ENCODE results near the gene ATP6V0D1. TPM values are rescaled to one million over a fixed set of nuclear protein-coding genes. Genes with fewer than 3 reads are reported as not detected.

The ATP6V0D1 gene
- total RNA-seq, 6 donors from 2014 or later: 69.1 to 221 (median 147) TPM

DNA sequence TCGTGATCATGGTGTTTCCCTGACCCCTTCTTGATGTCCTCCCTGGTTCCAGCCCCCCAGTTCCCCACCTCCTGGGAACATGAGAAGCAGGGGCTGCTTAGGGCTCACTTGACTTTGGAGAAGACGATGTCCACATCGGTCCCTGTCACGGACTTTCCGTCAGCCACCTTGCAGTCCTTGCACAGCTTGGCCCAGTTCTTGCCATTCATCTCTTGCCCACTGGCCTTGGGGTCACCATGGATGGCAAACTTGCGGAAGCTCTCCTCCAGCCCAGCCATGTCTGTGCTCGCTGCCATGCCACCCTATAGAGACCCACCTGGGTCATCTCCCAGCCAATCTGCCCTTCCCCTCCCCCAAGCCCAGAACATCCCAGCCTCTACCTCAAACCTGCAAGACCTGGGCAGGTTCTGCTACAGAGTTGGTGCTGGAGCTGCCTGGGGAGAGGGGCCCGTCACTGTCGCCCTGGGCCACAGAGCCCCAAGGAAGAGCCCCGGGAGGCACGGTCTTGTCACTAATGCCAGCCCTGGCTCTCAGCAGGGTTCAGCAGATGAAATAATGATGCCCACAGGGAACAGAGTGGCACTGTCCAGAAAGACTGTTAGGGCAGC lies 90.0 kb downstream of the ATP6V0D1 start:
- 82 to 89% methylated on average over 7 to 11 of the region's 11 CpGs for WGBS, 2 donors
- peaks cover 35 to 59% (median 50%) of the 10 kb centered on the region in 4 donors for H3K4me1 ChIP-seq
- TF ChIP-seq POLR2A (IDR thresholded peaks at IDR 0.05) (no peak), EP300 (IDR thresholded peaks at IDR 0.05) (no peak), POLR2AphosphoS5 (IDR thresholded peaks at IDR 0.05) (no peak)
- TF ChIP-seq, protein P1, sequence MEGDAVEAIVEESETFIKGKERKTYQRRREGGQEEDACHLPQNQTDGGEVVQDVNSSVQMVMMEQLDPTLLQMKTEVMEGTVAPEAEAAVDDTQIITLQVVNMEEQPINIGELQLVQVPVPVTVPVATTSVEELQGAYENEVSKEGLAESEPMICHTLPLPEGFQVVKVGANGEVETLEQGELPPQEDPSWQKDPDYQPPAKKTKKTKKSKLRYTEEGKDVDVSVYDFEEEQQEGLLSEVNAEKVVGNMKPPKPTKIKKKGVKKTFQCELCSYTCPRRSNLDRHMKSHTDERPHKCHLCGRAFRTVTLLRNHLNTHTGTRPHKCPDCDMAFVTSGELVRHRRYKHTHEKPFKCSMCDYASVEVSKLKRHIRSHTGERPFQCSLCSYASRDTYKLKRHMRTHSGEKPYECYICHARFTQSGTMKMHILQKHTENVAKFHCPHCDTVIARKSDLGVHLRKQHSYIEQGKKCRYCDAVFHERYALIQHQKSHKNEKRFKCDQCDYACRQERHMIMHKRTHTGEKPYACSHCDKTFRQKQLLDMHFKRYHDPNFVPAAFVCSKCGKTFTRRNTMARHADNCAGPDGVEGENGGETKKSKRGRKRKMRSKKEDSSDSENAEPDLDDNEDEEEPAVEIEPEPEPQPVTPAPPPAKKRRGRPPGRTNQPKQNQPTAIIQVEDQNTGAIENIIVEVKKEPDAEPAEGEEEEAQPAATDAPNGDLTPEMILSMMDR (IDR thresholded peaks at IDR 0.05): no peak

DNA sequence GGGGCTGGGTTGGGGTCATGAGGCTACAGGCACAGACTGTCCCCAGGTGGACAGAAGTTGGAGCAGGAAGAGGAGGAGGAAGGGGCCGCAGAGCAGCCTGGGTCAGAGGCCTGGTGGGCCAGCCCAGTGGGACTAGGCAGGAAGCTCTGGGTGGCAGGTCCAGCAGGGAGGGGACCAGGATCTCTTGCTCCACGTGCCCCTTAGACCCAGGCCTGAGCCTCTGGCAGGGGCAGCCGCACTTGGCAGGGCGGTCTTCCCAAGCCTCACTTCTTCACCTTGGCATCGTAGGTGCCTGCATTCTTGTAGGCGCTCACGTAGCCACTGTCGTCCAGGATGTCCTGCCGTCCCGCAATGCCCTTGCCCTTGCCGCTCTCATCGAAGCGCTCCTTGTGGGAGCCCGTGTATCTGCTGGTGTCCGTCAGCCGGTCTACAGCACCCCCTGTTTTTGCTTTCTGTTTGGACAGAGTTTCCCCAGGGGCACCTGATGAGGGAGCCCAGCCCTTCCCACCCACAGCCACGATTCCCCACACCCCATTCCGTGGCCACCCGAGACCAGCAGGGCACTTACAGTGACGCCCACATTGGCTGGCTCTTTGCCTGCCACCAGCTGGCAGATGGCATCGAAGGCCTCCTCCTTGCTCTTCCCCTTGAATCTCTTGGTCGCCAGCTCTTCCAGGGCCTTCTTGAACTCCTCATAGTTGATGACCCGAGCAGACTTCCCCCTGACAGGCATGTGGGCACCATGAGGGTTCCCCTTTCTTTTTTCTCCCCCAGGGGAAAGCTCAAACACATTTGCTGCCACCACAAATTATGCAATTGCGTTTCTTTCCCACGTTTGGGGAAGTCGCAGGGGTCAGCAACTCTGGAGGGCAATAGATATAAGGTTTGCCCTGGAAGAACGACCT lies 90.8 kb downstream of the ATP6V0D1 start:
- Histone ChIP-seq H3K27me3 (peaks cover 0 to 13% (median 2%) of the 10 kb centered on the region in 4 donors), H3K4me1 (peaks cover 27 to 52% (median 42%) of the 10 kb centered on the region in 4 donors), H3K36me3 (no peaks in the 10 kb centered on the region), H3K4me3 (no peak overlapping the region), H3K9me3 (no peaks in the 10 kb centered on the region), H3K27ac (peak overlapping the region; percentile 7 to 35 (median 18))
- 72 to 75% methylated on average over 23 to 27 of the region's 27 CpGs for WGBS, 2 donors
- TF ChIP-seq, protein P1 (IDR thresholded peaks at IDR 0.05): no peak
- peak in 1 of 4 donors; percentile 5 for TF ChIP-seq POLR2A (IDR thresholded peaks at IDR 0.05)
- ATAC-seq (ENCODE audit: low FRiP score in 2 of 2) (peak in 1 of 2 donors; percentile 44), DNase-seq (peak; percentile 57 to 61)

More for the DNA sequence above, 90.0 kb downstream of the ATP6V0D1 start:
- Histone ChIP-seq H3K9me3 (no peaks in the 10 kb centered on the region), H3K27ac (peak overlapping the region; percentile 19 to 49 (median 26)), H3K36me3 (no peaks in the 10 kb centered on the region), H3K4me3 (peak overlapping the region in 1 of 4 donors; percentile 65), H3K27me3 (peaks cover 0 to 13% (median 2%) of the 10 kb centered on the region in 4 donors)
- no peak for ATAC-seq (ENCODE audit: low FRiP score in 2 of 2)
- no peak for DNase-seq

DNA sequence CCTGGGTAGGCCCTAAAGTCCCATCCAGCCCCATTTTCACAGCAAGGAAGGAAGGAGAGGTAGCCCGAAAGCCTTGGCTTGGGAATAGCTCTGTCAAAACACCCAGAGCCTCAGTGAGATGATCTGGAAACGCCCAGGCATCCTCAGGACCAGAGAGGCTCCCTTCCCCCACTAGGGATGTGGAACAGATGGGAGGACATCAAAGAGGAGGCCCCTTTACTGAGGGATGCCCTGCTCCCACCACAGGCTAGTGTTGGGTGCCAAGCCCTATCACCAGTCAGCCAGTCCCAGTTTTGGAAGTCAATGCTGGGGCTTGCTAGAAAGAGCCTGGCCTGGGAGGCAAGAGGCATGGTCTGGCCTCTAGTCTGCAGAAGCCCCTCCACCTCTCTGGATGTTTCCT lies 92.4 kb downstream of the ATP6V0D1 start:
- Histone ChIP-seq H3K4me3 (no peak overlapping the region), H3K4me1 (peaks cover 21 to 36% (median 31%) of the 10 kb centered on the region in 4 donors), H3K27me3 (peaks cover 0 to 3% (median under 1%) of the 10 kb centered on the region in 4 donors), H3K9me3 (no peaks in the 10 kb centered on the region), H3K27ac (no peak overlapping the region), H3K36me3 (no peaks in the 10 kb centered on the region)
- 83% methylated on average over 2 of the region's 2 CpGs; no CpG with 5 or more reads in 1 of the 2 donors for WGBS, 2 donors
- TF ChIP-seq EP300 (IDR thresholded peaks at IDR 0.05) (no peak), POLR2AphosphoS5 (IDR thresholded peaks at IDR 0.05) (no peak), POLR2A (IDR thresholded peaks at IDR 0.05) (no peak)
- TF ChIP-seq, protein P1 (IDR thresholded peaks at IDR 0.05): no peak
- DNase-seq (no peak), ATAC-seq (ENCODE audit: low FRiP score in 2 of 2) (no peak)

DNA sequence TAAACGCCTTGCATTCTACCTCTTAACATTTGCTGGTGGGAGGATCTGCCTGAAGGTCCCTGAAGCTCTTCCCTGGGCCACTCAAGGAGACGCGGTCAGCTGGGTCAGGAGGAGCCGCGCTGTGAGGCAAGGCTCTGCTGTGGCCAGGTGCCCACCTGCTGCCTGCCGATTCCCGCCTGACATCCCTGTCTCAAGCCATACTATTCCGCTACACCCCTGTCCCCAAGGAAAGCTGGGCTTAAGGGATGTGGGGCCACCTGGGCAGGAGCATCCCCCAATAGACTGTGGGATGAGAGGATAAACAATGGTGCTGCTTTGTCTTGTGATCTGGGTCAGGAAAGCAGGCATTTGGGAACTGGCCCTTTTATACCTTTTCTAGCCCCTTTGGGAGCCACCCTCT lies 92.8 kb downstream of the ATP6V0D1 start:
- Histone ChIP-seq H3K27ac (no peak overlapping the region), H3K4me3 (no peak overlapping the region), H3K36me3 (no peaks in the 10 kb centered on the region), H3K27me3 (no peaks in the 10 kb centered on the region), H3K9me3 (no peaks in the 10 kb centered on the region), H3K4me1 (peaks cover 20 to 32% (median 27%) of the 10 kb centered on the region in 4 donors)
- no peak for TF ChIP-seq POLR2A (IDR thresholded peaks at IDR 0.05)
- TF ChIP-seq EP300 (IDR thresholded peaks at IDR 0.05): no peak
- TF ChIP-seq, protein P1 (IDR thresholded peaks at IDR 0.05): no peak
- no peak for TF ChIP-seq POLR2AphosphoS5 (IDR thresholded peaks at IDR 0.05)
- ATAC-seq (ENCODE audit: low FRiP score in 2 of 2): no peak
- WGBS, 2 donors: 81 to 95% methylated on average over 6 to 8 of the region's 8 CpGs
- DNase-seq: peak in 1 of 2 donors; percentile 38

Small RNAs within 50 kb of the gene (small RNA-seq; reads per million reads assigned to genes)
- gene RNU1-123P: 0 reads per million in 4 donors

Other genes with a start within 250 kb of the ATP6V0D1 start
- gene FHOD1, start 233.7 kb downstream of the ATP6V0D1 start, total RNA-seq: 100 to 1,000 TPM in 2 of 6 donors, 10 to 100 TPM in 4; 26.0 to 310 (median 91.0) TPM
- 10 to 100 TPM in 1 of 6 donors, 1 to 10 TPM in 4, under 1 TPM in 1; 0.76 to 28.3 (median 4.1) TPM for gene SLC9A5, start 232.2 kb downstream of the ATP6V0D1 start, total RNA-seq
- 10 to 100 TPM; 13.4 to 39.8 (median 16.5) TPM for gene PLEKHG4, start 201.6 kb downstream of the ATP6V0D1 start, total RNA-seq
- gene KCTD19, start 154.4 kb downstream of the ATP6V0D1 start, total RNA-seq: under 1 TPM in 3 of 6 donors, not detected in 3; under 0.01 to 0.31 (median 0.17) TPM
- gene LRRC36, start 154.3 kb downstream of the ATP6V0D1 start, total RNA-seq: 100 to 1,000 TPM in 1 of 6 donors, 10 to 100 TPM in 4, 1 to 10 TPM in 1; 5.9 to 110 (median 22.8) TPM
- gene TPPP3, start 87.7 kb downstream of the ATP6V0D1 start, total RNA-seq: 100 to 1,000 TPM in 4 of 6 donors, 10 to 100 TPM in 2; 40.0 to 167 (median 112) TPM
- gene ZDHHC1, start 64.7 kb downstream of the ATP6V0D1 start, total RNA-seq: 10 to 100 TPM; 14.7 to 49.2 (median 21.4) TPM
- gene HSD11B2, start 50.0 kb downstream of the ATP6V0D1 start, total RNA-seq: 1 to 10 TPM in 5 of 6 donors, under 1 TPM in 1; 0.78 to 5.0 (median 1.6) TPM
- gene AGRP, start 2.4 kb upstream of the ATP6V0D1 start, total RNA-seq: 1 to 10 TPM in 3 of 6 donors, not detected in 3; 3.5 to 7.6 (median 3.8) TPM
- gene RIPOR1, start 47.7 kb upstream of the ATP6V0D1 start, total RNA-seq: 100 to 1,000 TPM in 4 of 6 donors, 10 to 100 TPM in 2; 76.9 to 183 (median 113) TPM
- 10 to 100 TPM; 29.7 to 42.6 (median 34.2) TPM for gene CTCF, start 81.4 kb upstream of the ATP6V0D1 start, total RNA-seq
- gene CARMIL2, start 164.0 kb upstream of the ATP6V0D1 start, total RNA-seq: 10 to 100 TPM in 1 of 6 donors, 1 to 10 TPM in 5; 1.8 to 55.5 (median 4.0) TPM
- gene ACD, start 179.1 kb upstream of the ATP6V0D1 start, total RNA-seq: 10 to 100 TPM; 15.8 to 25.1 (median 18.8) TPM
- gene PARD6A, start 179.8 kb upstream of the ATP6V0D1 start, total RNA-seq: 1 to 10 TPM; 2.1 to 9.3 (median 6.6) TPM
- 10 to 100 TPM; 18.2 to 50.3 (median 28.5) TPM for gene ENKD1, start 185.6 kb upstream of the ATP6V0D1 start, total RNA-seq
- 10 to 100 TPM in 1 of 6 donors, 1 to 10 TPM in 5; 1.2 to 22.0 (median 5.2) TPM for gene C16orf86, start 185.7 kb upstream of the ATP6V0D1 start, total RNA-seq
- 10 to 100 TPM; 14.3 to 21.0 (median 17.0) TPM for gene GFOD2, start 238.2 kb upstream of the ATP6V0D1 start, total RNA-seq

Data from upper lobe of left lung (tissue), 6 donors.